ENCODE data around the gene SYNPO2.
"Not testable (repeated sequence)": the region's sequence is repeated elsewhere in the genome, so short reads cannot be mapped to it uniquely, and the experiment has no call there.

The SYNPO2 gene

GRCh38 chr4:119037709-119038108, 149.1 kb downstream of the SYNPO2 start:
- DNase-seq, result no peak

- DNase-seq, result peak; percentile 61
Measured at GRCh38 chr4:119038116-119038841, 149.6 kb downstream of the SYNPO2 start.

DNA sequence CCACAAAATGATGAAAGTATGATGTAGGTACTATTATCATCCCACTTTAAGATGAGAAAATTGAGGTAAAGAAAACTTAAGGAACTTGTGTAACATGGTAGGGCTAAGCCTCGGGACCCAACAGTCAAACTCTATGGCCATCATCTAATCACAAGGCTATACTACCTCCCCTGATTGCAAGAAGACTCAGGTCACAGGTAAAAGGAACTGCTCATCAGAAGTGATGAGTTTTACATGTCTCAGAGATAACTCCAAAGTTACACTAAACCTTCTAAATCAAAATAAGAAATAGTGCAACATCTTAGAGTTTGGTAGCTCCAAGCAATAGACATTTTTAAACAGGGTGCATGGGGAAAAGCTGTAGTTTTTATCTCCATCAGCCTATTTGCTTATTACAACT, 150.5 kb downstream of the SYNPO2 start:
- no peak for DNase-seq

DNA sequence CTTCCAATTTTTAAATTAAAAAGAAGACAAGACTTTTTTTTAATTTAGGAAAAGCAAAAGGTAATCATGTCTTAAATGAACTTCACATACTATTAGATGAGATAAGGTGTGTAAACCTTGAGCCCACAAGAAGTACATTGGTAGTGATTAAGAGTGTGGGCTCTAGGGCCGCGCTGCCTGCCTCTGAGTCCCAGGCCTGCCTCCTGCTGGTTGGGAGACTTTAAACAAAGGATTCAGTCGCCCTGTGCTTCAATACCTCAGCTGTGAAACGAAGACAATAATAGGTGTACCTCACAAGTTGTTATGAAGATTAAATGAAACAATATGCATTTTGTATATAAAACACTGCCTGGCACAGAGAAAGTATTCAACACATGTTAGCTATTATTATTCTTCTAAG, 151.1 kb downstream of the SYNPO2 start:
- DNase-seq, result no peak

GRCh38 chr4:119040261-119040660, 151.6 kb downstream of the SYNPO2 start:
- DNase-seq, result no peak

DNA sequence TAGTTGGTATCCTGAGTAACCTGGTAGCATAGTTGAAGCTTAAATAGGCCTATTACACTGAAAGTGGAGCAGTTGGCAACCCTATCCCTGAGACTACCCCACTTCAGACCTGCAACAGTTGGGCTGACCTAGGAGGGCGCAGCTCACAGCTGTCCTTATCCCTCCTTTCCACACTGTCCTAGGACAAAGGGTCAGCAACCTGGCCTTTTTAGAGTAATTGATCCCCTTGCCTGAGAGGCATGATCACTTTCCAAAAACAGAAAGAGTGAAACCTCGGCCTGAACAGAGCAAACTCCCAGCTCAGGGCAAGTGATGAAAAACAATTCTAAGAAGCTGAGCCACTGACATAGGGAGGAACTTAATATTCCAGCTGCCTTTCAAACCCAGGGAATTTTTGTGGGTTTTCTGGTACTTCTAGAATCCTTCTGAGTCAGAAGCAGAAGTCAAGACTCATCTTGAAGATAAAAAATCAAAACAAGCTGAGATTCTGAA, 152.1 kb downstream of the SYNPO2 start:
- no peak for DNase-seq

GRCh38 chr4:119041396-119041795, 152.7 kb downstream of the SYNPO2 start:
- no peak for DNase-seq

- peak; percentile 27 for DNase-seq
Measured at GRCh38 chr4:119041951-119042560, 153.4 kb downstream of the SYNPO2 start.

DNA sequence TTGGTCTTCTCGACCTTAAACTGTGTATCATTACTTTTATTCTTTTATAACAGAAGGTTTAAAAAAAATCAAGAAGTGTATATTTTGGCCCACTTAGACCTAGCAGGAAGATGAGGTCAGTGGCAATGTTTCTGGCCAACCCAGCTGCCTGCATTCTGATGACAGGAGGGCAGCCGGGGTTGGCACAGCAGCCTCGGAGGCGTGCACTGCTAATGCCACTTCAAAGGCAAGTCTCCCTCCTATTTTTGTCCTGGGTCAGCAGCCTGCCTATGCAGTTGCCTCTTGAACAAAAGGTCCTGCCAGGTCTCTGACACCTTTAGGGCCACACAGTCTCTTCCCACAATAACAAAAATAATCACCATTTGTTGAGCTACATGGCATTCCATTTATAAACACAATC, 157.6 kb downstream of the SYNPO2 start:
- DNase-seq, result no peak

GRCh38 chr4:119047059-119047458, 158.4 kb downstream of the SYNPO2 start:
- not testable (repeated sequence) for DNase-seq

DNA sequence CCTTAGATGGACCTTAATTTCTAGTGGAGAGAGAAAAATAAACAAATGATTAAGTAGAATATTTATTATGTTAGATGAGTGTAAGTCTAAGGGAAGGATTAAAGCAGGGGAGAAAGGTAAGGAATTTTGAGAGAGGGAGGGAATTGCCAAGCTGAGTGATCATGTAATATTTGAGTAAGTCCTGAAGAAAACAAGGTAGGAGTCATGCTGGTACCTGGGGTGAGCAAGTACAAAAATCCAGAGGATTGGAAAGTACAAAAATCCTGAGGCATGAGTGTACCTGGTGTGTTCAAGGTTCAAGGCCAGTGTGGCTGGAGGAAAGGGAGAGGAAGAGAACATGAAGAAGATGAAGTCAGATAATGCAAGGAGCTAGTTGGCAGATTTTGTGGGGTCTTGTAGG, 159.8 kb downstream of the SYNPO2 start:
- DNase-seq, result no peak

DNA sequence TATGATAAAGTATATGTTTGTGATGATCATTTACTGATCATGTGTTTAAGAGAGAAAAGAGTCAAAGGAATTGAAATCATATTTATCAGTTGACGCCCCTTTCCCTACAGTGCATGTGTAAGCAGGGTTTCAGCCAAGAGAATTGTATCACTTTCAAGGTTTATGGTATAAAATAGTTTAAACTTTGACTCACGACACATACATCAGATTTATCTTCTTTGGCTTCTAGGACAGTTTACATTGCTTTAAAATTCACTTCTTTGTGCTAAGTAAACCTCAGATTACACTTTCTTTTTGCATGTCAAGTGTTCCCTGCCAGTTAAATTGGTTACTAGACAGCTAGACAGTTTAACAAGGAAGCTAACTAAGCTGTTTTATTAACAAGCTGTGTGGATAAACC, 160.7 kb downstream of the SYNPO2 start:
- no peak for DNase-seq

DNA sequence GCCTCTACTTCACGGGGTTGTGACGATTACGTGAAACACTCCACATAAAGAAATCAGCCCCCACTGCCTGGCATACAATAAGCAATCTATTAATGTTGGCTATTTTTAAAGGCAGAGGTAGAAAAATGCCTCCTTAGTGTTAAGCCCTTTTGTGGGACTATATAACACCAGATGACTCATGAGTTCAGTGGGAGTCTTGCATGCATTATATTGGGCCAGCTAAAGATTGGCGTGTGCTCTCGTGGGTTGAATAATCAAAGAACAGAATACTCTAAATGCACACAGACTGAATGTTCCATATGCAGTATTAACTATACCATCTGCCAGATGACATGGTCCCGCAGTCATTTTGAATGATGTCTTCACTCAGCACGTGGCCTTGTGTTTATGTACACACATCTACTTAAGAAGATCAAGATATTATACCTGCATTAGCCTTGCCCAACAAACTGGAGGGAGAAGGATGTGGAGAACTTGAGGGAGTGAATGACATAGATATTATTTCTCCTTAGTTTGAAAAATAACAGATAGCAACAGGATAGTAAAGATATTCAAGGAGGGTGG, 162.0 kb downstream of the SYNPO2 start:
- no peak for DNase-seq

DNA sequence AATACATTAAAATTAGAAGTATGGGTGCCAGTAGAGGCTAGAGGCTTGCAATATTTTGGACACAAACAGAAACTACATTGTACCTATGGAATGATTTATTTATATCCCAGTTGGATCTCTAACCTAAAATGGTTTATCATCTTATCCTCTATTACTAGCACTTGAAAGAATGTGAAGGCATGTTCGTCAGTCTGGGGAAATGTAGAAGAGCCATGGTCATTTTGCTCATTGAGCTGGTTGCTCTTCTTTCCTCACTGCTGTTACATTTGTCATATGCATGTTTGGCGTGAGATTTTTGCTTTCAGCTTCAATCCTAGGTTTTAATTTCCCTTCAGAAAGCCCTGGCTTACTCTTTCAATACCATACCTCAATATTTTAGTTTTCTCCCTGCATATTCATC, 164.6 kb downstream of the SYNPO2 start:
- no peak for DNase-seq

GRCh38 chr4:119053997-119054396, 165.3 kb downstream of the SYNPO2 start:
- no peak for DNase-seq

- no peak for DNase-seq
Measured at GRCh38 chr4:119057417-119057816, 168.8 kb downstream of the SYNPO2 start.

DNA sequence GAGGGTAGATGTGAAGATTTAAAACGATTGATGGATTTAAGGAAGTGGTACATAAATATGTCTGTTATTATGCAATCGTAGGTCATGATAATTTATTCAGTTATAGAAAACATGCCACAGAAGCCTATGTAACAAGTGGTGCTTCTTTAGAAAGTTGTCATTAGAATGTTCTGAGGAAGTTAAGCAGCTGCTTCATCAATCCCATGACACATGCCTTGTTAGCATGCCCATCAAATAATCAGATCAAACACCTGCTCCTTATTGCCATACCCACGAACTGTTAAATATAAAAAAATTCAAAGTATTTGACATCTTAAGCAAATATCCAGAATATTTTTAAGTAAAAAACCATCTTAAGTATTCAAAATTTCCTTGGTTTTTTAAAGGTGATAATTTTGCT, 170.6 kb downstream of the SYNPO2 start:
- peak; percentile 53 for DNase-seq

DNA sequence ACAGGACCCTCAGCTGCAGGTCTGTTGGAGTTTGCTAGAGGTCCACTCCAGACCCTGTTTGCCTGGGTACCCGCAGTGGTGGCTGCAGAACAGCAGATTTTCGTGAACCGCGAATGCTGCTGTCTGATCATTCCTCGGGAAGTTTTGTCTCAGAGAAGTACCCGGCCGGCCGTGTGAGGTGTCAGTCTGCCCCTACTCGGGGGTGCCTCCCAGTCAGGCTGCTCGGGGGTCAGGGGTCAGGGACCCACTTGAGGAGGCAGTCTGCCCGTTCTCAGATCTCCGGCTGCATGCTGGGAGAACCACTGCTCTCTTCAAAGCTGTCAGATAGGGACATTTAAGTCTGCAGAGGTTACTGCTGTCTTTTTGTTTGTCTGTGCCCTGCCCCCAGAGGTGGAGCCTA, 178.5 kb downstream of the SYNPO2 start:
- not testable (repeated sequence) for DNase-seq

GRCh38 chr4:119067670-119068360, 179.2 kb downstream of the SYNPO2 start:
- DNase-seq, result not testable (repeated sequence)

DNA sequence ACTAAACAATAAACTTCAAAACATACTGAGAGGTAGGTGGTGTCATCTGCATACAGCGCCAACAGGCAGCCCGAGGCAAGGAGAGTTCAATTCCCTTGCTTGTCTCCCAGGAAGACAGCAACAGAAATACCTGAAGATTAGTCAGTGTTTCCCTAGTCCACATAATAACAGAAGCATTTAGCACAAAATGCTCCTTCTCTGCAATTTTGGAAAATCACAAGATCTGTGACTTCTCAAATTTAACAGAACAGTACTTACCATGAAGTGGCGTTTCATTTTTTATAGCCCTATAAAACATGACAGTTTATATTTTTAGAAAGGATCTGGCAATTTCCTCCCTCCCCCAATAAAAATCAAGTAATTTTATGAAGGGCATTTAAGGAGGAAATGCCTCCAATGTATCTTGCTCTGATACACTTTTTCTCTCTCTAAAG, 179.9 kb downstream of the SYNPO2 start:
- DNase-seq, result no peak

DNA sequence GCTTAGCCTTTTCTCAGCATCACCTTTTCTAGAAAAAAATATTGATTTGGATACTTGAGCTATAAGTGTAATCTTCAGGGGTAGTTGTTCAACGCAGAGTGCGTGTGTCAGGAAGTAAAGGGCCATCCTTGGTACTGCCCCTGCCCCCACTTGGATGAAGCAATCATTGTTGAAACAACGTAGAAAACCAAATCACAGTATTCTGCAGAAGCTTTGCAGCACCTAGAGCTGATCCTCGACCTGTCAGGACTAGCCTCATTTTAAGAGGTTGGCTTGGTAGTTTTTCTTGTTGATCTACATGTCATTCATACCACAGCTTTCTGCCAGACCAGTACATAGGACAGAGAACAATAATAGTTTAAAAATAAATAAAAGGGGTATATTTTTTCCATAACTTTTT, 181.6 kb downstream of the SYNPO2 start:
- no peak for DNase-seq

- no peak for DNase-seq
Measured at GRCh38 chr4:119080721-119081541, 192.3 kb downstream of the SYNPO2 start.

DNA sequence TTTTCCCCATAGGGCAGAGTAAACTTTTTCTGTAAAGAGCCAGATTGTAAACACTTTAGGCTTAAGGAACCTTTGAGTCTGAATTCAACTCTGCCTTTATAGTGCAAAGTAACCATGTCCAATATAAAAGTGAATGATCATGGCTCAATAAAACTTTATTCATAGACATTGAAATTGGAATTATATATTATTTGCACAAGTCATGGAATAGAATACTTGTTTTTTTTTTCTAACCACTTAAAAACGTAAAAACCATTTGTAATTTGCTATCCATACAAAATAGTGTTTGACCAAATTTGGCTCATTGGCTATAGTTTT, 192.8 kb downstream of the SYNPO2 start:
- DNase-seq, result no peak
